OCI-LY1 (cell line): ENCODE measurements around the gene ATG9B.
A peak's percentile ranks its signal among the peaks of the same experiment; 100 is the strongest.

Source experiments
- EZH2 ChIP-seq: fragments of 200-600 bp; sonication (generic), shearing (Covaris generic); IDR thresholded peaks from 2 replicates; pipeline ENCODE4 v1.8.0; 2017; ENCODE audit warnings: borderline replicate concordance, mixed run types, mild to moderate bottlenecking, antibody characterized with exemption, low read length, moderate library complexity, mixed read lengths
- TF ChIP-seq, protein P1 (sequence below): fragments of 200-600 bp; sonication (generic), shearing (Covaris generic); IDR thresholded peaks from 2 replicates; pipeline ENCODE4 v1.5.1; 2017; ENCODE audit warnings: mild to moderate bottlenecking, antibody characterized with exemption, low read length, moderate library complexity, mixed read lengths

DNA sequence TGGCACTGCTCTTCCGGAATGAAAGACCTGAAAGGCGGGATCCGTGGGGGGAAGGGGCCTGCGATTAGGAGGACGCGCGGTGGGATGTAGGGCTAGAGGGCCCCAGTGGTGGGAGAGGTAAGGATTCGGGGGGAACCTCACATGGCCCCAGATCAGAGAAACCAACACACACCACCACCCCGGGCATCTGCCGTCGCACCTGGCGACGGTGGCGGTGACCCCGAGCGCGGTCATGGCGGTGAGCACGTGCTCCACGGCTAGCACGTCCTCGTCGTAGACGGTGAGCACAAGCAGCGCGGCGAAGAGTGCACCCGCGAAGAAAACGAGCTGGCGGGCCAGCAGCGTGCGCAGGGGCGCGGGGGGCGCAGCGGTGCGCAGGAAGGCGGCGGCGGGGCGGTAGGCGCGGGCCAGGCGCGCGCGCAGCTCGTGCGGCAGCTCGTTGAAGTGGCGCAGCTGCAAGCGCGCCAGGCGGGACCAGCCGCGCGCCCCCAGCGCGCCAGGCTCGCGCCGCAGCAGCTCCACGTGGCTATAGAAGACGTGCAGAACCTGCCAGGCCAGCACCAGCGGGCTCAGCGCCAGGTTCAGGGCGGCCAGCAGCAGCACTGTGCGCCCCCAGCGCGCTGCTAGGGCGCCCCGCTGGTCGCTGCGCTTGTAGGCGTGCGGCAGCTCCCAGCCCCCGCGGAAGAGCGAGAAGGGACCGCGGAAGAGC is 5.7 kb downstream of the ATG9B start:
- TF ChIP-seq, protein P1, sequence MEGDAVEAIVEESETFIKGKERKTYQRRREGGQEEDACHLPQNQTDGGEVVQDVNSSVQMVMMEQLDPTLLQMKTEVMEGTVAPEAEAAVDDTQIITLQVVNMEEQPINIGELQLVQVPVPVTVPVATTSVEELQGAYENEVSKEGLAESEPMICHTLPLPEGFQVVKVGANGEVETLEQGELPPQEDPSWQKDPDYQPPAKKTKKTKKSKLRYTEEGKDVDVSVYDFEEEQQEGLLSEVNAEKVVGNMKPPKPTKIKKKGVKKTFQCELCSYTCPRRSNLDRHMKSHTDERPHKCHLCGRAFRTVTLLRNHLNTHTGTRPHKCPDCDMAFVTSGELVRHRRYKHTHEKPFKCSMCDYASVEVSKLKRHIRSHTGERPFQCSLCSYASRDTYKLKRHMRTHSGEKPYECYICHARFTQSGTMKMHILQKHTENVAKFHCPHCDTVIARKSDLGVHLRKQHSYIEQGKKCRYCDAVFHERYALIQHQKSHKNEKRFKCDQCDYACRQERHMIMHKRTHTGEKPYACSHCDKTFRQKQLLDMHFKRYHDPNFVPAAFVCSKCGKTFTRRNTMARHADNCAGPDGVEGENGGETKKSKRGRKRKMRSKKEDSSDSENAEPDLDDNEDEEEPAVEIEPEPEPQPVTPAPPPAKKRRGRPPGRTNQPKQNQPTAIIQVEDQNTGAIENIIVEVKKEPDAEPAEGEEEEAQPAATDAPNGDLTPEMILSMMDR, result peak; percentile 4; the same call in 1 of the 2 replicates
- no peak for TF ChIP-seq EZH2
